Naive thymus-derived CD8-positive, alpha-beta T cell (primary cell): ENCODE measurements around the gene IPO11. TPM values are rescaled to one million over a fixed set of nuclear protein-coding genes. Genes with fewer than 3 reads are reported as not detected.
A peak's percentile ranks its signal among the peaks of the same experiment; 100 is the strongest.

Source experiments
- ATAC-seq, 2 donors: fragments of 150-1000 bp; cut with Tn5 transposase in 1 of 2; sonication (Bioruptor Pico), chemical (Tn5 transposase) in 1 of 2; 1 replicate in 1 of 2; 2 replicates in 1 of 2; pipeline ENCODE4 v1.10.0; 2021; ENCODE audit warnings: mild to moderate bottlenecking in 2 of 2, moderate library complexity in 2 of 2
- POLR2A ChIA-PET: fragments of 350-600 bp; sonication (Branson Sonifier 250); formaldehyde crosslinking; loops from one replicate; lab custom pipeline; 2021; ENCODE audit warnings: antibody characterized with exemption; lab: Charles Lee
- DNase-seq, 10 donors: peaks; one replicate each; pipeline versions ENCODE4 v3.0.0 to v3.0.0-alpha.2; 2020 to 2022
- H3K27ac Mint-ChIP-seq, 10 donors: one replicate each; pipeline ENCODE4 v1.8.0; 2020 to 2022; ENCODE audit warnings: mild to moderate bottlenecking in 10 of 10, mixed read lengths in 10 of 10, moderate library complexity in 4 of 10, inconsistent platforms in 1 of 10
- H3K27me3 Mint-ChIP-seq, 5 donors: one replicate each; pipeline ENCODE4 v1.8.0; 2021 to 2022; ENCODE audit warnings: mixed read lengths in 5 of 5
- H3K36me3 Mint-ChIP-seq, 3 donors: one replicate each; pipeline ENCODE4 v1.8.0; 2020 to 2022; ENCODE audit warnings: mixed read lengths in 3 of 3, mild to moderate bottlenecking in 2 of 3, inconsistent platforms in 1 of 3
- H3K4me1 Mint-ChIP-seq, 4 donors: one replicate each; pipeline ENCODE4 v1.8.0; 2021 to 2022; ENCODE audit warnings: mixed read lengths in 4 of 4
- H3K4me3 Mint-ChIP-seq, 10 donors: one replicate each; pipeline ENCODE4 v1.8.0; 2020 to 2022; ENCODE audit warnings: mild to moderate bottlenecking in 10 of 10, mixed read lengths in 10 of 10, moderate library complexity in 6 of 10, inconsistent platforms in 1 of 10
- H3K9me3 Mint-ChIP-seq, 9 donors: one replicate each; pipeline ENCODE4 v1.8.0; 2020 to 2022; ENCODE audit warnings: mixed read lengths in 9 of 9, mild to moderate bottlenecking in 3 of 9, inconsistent platforms in 1 of 9, moderate library complexity in 1 of 9
- polyA plus RNA-seq, 3 donors: library from polyadenylated mRNA; unstranded; fragments of 300-500 nt; fragmentation: Illumina TruSeq; gene quantifications; one replicate each; pipeline ENCODE4 v1.2.3, GENCODE V29; 2021
- total RNA-seq, 8 experiments: library from RNA in 2 of 8; stranded (reverse) in 2 of 8; gene quantifications; one replicate each; pipeline ENCODE4 v1.2.3 and lab custom pipeline; 2021 to 2026

The IPO11 gene
- total RNA-seq (10 to 100 TPM; 22.6 to 24.1 TPM), polyA plus RNA-seq (10 to 100 TPM in 1 of 3 donors, 1 to 10 TPM in 2; 6.4 to 10.4 (median 6.6) TPM), total RNA-seq (lab: John Stamatoyannopoulos, UW) (18.2 to 58.4 (median 21.8) reads per million in 6 experiments)

GRCh38 chr5:62412549-62413329, at the start of gene IPO11:
Gene IPO11, plus strand, starts transcription at chr5:62412763. Its CDS starts 24,517 bp downstream, at chr5:62437280.
- Mint-ChIP-seq H3K36me3 (peaks cover 0 to 8% (median 0%) of the 10 kb centered on the region in 3 donors), H3K27me3 (peaks cover 0 to 3% (median 0%) of the 10 kb centered on the region in 5 donors), H3K27ac (peak within 1 kb of the TSS; percentile 87 to 97 (median 96)), H3K9me3 (no peaks in the 10 kb centered on the region), H3K4me1 (peaks cover 8 to 31% (median 28%) of the 10 kb centered on the region in 4 donors), H3K4me3 (peak within 1 kb of the TSS; percentile 87 to 94 (median 92))
- ATAC-seq (peak; percentile 88 to 93), DNase-seq (peak; percentile 94 to 99 (median 98))
- POLR2A ChIA-PET, result interaction anchor here (0.6 to 2.8 kb wide), 6 partner anchors 9 to 110 kb away, joined by 3 to 41 read pairs (median 4); partner anchors contain the start of genes DIMT1 and KIF2A

- no peak overlapping the region for H3K4me3 Mint-ChIP-seq
- ATAC-seq (no peak), DNase-seq (no peak)
- POLR2A ChIA-PET, result interaction anchor here (2.0 kb wide), 1 partner anchor 100 kb away, joined by 5 read pairs; no protein-coding TSS in a partner anchor
- H3K27ac Mint-ChIP-seq, result peak overlapping the region in 8 of 10 donors; percentile 4 to 88 (median 46)
- H3K9me3 Mint-ChIP-seq, result peaks cover 0 to 4% (median 0%) of the 10 kb centered on the region in 9 donors
- H3K27me3 Mint-ChIP-seq, result no peaks in the 10 kb centered on the region
- peaks cover 0 to 81% (median 23%) of the 10 kb centered on the region in 3 donors for H3K36me3 Mint-ChIP-seq
- peaks cover 0 to 5% (median 4%) of the 10 kb centered on the region in 4 donors for H3K4me1 Mint-ChIP-seq
Observed at GRCh38 chr5:62369039-62369438, 43.5 kb upstream of the IPO11 start.

GRCh38 chr5:62371409-62371808, 41.2 kb upstream of the IPO11 start:
- no peak overlapping the region for H3K4me3 Mint-ChIP-seq
- POLR2A ChIA-PET, result no interaction called here
- H3K27ac Mint-ChIP-seq, result peak overlapping the region in 4 of 10 donors; percentile 10 to 76 (median 43)
- peaks cover 0 to 6% (median 4%) of the 10 kb centered on the region in 4 donors for H3K4me1 Mint-ChIP-seq
- ATAC-seq (no peak), DNase-seq (no peak)
- no peaks in the 10 kb centered on the region for H3K9me3 Mint-ChIP-seq
- no peaks in the 10 kb centered on the region for H3K27me3 Mint-ChIP-seq
- peaks cover 0 to 79% (median 7%) of the 10 kb centered on the region in 3 donors for H3K36me3 Mint-ChIP-seq

GRCh38 chr5:62372600-62372999, 40.0 kb upstream of the IPO11 start:
- Mint-ChIP-seq H3K4me3 (no peak overlapping the region), H3K9me3 (no peaks in the 10 kb centered on the region), H3K27me3 (no peaks in the 10 kb centered on the region), H3K27ac (peak overlapping the region in 9 of 10 donors; percentile 18 to 76 (median 42)), H3K4me1 (peaks cover 0 to 4% (median under 1%) of the 10 kb centered on the region in 4 donors), H3K36me3 (peaks cover 0 to 77% (median 4%) of the 10 kb centered on the region in 3 donors)
- POLR2A ChIA-PET, result no interaction called here
- DNase-seq (no peak), ATAC-seq (no peak)

- DNase-seq (no peak), ATAC-seq (no peak)
- H3K27ac Mint-ChIP-seq, result peak overlapping the region in 5 of 10 donors; percentile 13 to 76 (median 46)
- H3K4me1 Mint-ChIP-seq, result peaks cover 0 to 4% (median under 1%) of the 10 kb centered on the region in 4 donors
- peaks cover 0 to 82% (median 4%) of the 10 kb centered on the region in 3 donors for H3K36me3 Mint-ChIP-seq
- POLR2A ChIA-PET, result no interaction called here
- H3K4me3 Mint-ChIP-seq, result no peak overlapping the region
- no peaks in the 10 kb centered on the region for H3K9me3 Mint-ChIP-seq
- H3K27me3 Mint-ChIP-seq, result no peaks in the 10 kb centered on the region
Observed at GRCh38 chr5:62373382-62373781, 39.2 kb upstream of the IPO11 start.

GRCh38 chr5:62374090-62374489, 38.5 kb upstream of the IPO11 start:
- DNase-seq (no peak), ATAC-seq (no peak)
- Mint-ChIP-seq H3K36me3 (peaks cover 0 to 83% (median 4%) of the 10 kb centered on the region in 3 donors), H3K9me3 (no peaks in the 10 kb centered on the region), H3K4me1 (peaks cover 0 to 4% (median under 1%) of the 10 kb centered on the region in 4 donors), H3K27me3 (no peaks in the 10 kb centered on the region), H3K4me3 (no peak overlapping the region), H3K27ac (peak overlapping the region in 1 of 10 donors; percentile 35)
- POLR2A ChIA-PET, result no interaction called here

GRCh38 chr5:62375627-62376026, 36.9 kb upstream of the IPO11 start:
- Mint-ChIP-seq H3K27me3 (no peaks in the 10 kb centered on the region), H3K36me3 (peaks cover 0 to 87% (median 7%) of the 10 kb centered on the region in 3 donors), H3K9me3 (no peaks in the 10 kb centered on the region), H3K27ac (peak overlapping the region in 3 of 10 donors; percentile 5 to 45 (median 17)), H3K4me3 (no peak overlapping the region), H3K4me1 (peaks cover 0 to 3% (median under 1%) of the 10 kb centered on the region in 4 donors)
- DNase-seq, result no peak
- ATAC-seq, result no peak
- POLR2A ChIA-PET, result no interaction called here

- Mint-ChIP-seq H3K4me1 (peaks cover 0 to 1% (median 0%) of the 10 kb centered on the region in 4 donors), H3K4me3 (no peak overlapping the region), H3K27ac (peak overlapping the region in 5 of 10 donors; percentile 11 to 63 (median 45)), H3K27me3 (no peaks in the 10 kb centered on the region), H3K9me3 (no peaks in the 10 kb centered on the region), H3K36me3 (peaks cover 3 to 87% (median 9%) of the 10 kb centered on the region in 3 donors)
- DNase-seq (no peak), ATAC-seq (no peak)
- POLR2A ChIA-PET, result interaction anchor here (0.7 kb wide), 1 partner anchor 27 kb away, joined by 3 read pairs; no protein-coding TSS in a partner anchor
Observed at GRCh38 chr5:62376064-62376463, 36.5 kb upstream of the IPO11 start.

- H3K9me3 Mint-ChIP-seq, result no peaks in the 10 kb centered on the region
- DNase-seq (no peak), ATAC-seq (no peak)
- POLR2A ChIA-PET, result interaction anchor here (0.6 to 1.4 kb wide), 2 partner anchors 18 to 21 kb away, joined by 4 to 5 read pairs; partner anchors contain the start of gene DIMT1
- H3K4me3 Mint-ChIP-seq, result no peak overlapping the region
- H3K36me3 Mint-ChIP-seq, result peaks cover 5 to 88% (median 10%) of the 10 kb centered on the region in 3 donors
- peak overlapping the region in 3 of 10 donors; percentile 40 to 78 (median 76) for H3K27ac Mint-ChIP-seq
- no peaks in the 10 kb centered on the region for H3K4me1 Mint-ChIP-seq
- no peaks in the 10 kb centered on the region for H3K27me3 Mint-ChIP-seq
Observed at GRCh38 chr5:62385131-62385530, 27.4 kb upstream of the IPO11 start.

GRCh38 chr5:62385816-62386400, 26.7 kb upstream of the IPO11 start:
- ATAC-seq, result no peak
- DNase-seq, result no peak
- H3K27ac Mint-ChIP-seq, result peak overlapping the region in 5 of 10 donors; percentile 1 to 78 (median 15)
- H3K4me1 Mint-ChIP-seq, result no peaks in the 10 kb centered on the region
- POLR2A ChIA-PET, result interaction anchor here (1.4 kb wide), 1 partner anchor 18 kb away, joined by 5 read pairs; the partner anchor contains the start of gene DIMT1
- H3K27me3 Mint-ChIP-seq, result no peaks in the 10 kb centered on the region
- H3K4me3 Mint-ChIP-seq, result no peak overlapping the region
- H3K36me3 Mint-ChIP-seq, result peaks cover 3 to 88% (median 7%) of the 10 kb centered on the region in 3 donors
- H3K9me3 Mint-ChIP-seq, result no peaks in the 10 kb centered on the region

GRCh38 chr5:62386824-62387223, 25.7 kb upstream of the IPO11 start:
- Mint-ChIP-seq H3K9me3 (no peaks in the 10 kb centered on the region), H3K27me3 (no peaks in the 10 kb centered on the region), H3K4me1 (no peaks in the 10 kb centered on the region), H3K27ac (peak overlapping the region in 8 of 10 donors; percentile 22 to 79 (median 58)), H3K4me3 (no peak overlapping the region), H3K36me3 (peaks cover 0 to 86% (median 4%) of the 10 kb centered on the region in 3 donors)
- ATAC-seq (no peak), DNase-seq (no peak)
- POLR2A ChIA-PET, result interaction anchor here (1.6 kb wide), 1 partner anchor 17 kb away, joined by 4 read pairs; the partner anchor contains the start of gene DIMT1
